A549 (cell line): ENCODE measurements around the gene SMOC1. TPM values are rescaled to one million over a fixed set of nuclear protein-coding genes. Genes with fewer than 3 reads are reported as not detected.

ENCODE experiments used
- ATAC-seq, 2 experiments: fragments of 200-7000 bp in 1 of 2; fragments of >200 bp in 1 of 2; cut with Nextera tagmentation in 1 of 2; cut with Tn5 transposase in 1 of 2; 3 replicates each; pipeline versions ENCODE4 v1.8.0 to v1.9.1; 2018 to 2020; ENCODE audit warnings: mild to moderate bottlenecking in 1 of 2, moderate library complexity in 1 of 2
- CTCF ChIA-PET: fragments of 300-600 bp; sonication (Branson Sonifier 250); formaldehyde crosslinking; extraction: SDS; loops from one replicate; lab custom pipeline; 2021; ENCODE audit warnings: antibody characterized with exemption, inconsistent platforms; lab: Yijun Ruan, JAX
- POLR2A ChIA-PET: fragments of 350-600 bp; formaldehyde crosslinking; extraction: SDS; loops from one replicate; lab custom pipeline; 2021; ENCODE audit warnings: antibody characterized with exemption, inconsistent platforms; lab: Yijun Ruan, JAX
- DNase-seq, 2 experiments: peaks; one replicate each; pipeline versions ENCODE4 v3.0.0 to v3.0.0-alpha.2; 2011 to 2016; ENCODE audit warnings: low read depth in 1 of 2, low spot score in 1 of 2
- FAIRE-seq: peaks from 2 replicates; lab custom pipeline; 2011; peaks lifted over from hg19 to GRCh38; lab: Jason Lieb, UNC
- H3K27ac ChIP-seq, 2 experiments: fragments of >200 bp; sonication (Bioruptor Twin); formaldehyde crosslinking; 3 replicates each; pipeline ENCODE4 v1.5.1; 2016 to 2017
- H3K4me1 ChIP-seq: fragments of >200 bp; sonication (Bioruptor Twin); formaldehyde crosslinking; 3 replicates; pipeline ENCODE4 v1.6.1; 2016
- H3K4me2 ChIP-seq: fragments of >200 bp; sonication (Bioruptor Twin); formaldehyde crosslinking; 3 replicates; pipeline ENCODE4 v1.6.1; 2016
- H3K4me3 ChIP-seq: fragments of >200 bp; sonication (Bioruptor Twin); formaldehyde crosslinking; 3 replicates; pipeline ENCODE4 v1.5.1; 2016
- H3K9me3 ChIP-seq: fragments of >200 bp; sonication (Bioruptor Twin); formaldehyde crosslinking; 3 replicates; pipeline ENCODE4 v1.6.1; 2016
- CHD4 ChIP-seq: fragments of 200-600 bp; sonication (generic); IDR thresholded peaks from 2 replicates; pipeline ENCODE4 v1.6.1; 2016; ENCODE audit warnings: antibody characterized with exemption, mild to moderate bottlenecking, borderline replicate concordance
- EHF ChIP-seq: fragments of 250-450 bp; sonication (Bioruptor Pico); IDR thresholded peaks from 2 replicates; pipeline ENCODE4 v1.5.0; 2020; ENCODE audit warnings: mild to moderate bottlenecking
- FOSB ChIP-seq: fragments of 250-450 bp; sonication (Bioruptor Pico); IDR thresholded peaks from 2 replicates; pipeline ENCODE4 v1.5.0; 2020; ENCODE audit warnings: mild to moderate bottlenecking, moderate library complexity
- FOSL2 ChIP-seq, 2 experiments: fragments of 450-650 bp in 1 of 2; fragments of >200 bp in 1 of 2; sonication (Bioruptor Twin) in 1 of 2; formaldehyde crosslinking; IDR thresholded peaks; 2 replicates each; pipeline versions ENCODE4 v1.5.0 to v1.6.1; 2016 to 2020; ENCODE audit warnings: mild to moderate bottlenecking in 1 of 2, moderate library complexity in 1 of 2
- JUNB ChIP-seq: fragments of >200 bp; sonication (Bioruptor Twin); formaldehyde crosslinking; IDR thresholded peaks from 2 replicates; pipeline ENCODE4 v1.6.1; 2016
- KDM5A ChIP-seq: fragments of 200-600 bp; sonication (generic); IDR thresholded peaks from 2 replicates; pipeline ENCODE4 v1.6.1; 2016; ENCODE audit warnings: antibody characterized with exemption, mild to moderate bottlenecking
- MAFK ChIP-seq: fragments of 450-650 bp; IDR thresholded peaks from 2 replicates; pipeline ENCODE4 v1.6.1; 2014; ENCODE audit not compliant: partially characterized antibody
- MAZ ChIP-seq: fragments of 150-350 bp; IDR thresholded peaks from 2 replicates; pipeline ENCODE4 v1.6.1; 2014; ENCODE audit warnings: antibody characterized with exemption, low read depth, low read length, borderline replicate concordance
- NPAS2 ChIP-seq: fragments of 250-450 bp; sonication (Bioruptor Pico); IDR thresholded peaks from 2 replicates; pipeline ENCODE4 v1.8.0; 2022; ENCODE audit warnings: mild to moderate bottlenecking, moderate library complexity, borderline replicate concordance
- PHF8 ChIP-seq: fragments of 200-600 bp; sonication (generic); IDR thresholded peaks from 2 replicates; pipeline ENCODE4 v1.6.1; 2016; ENCODE audit warnings: low read depth, mild to moderate bottlenecking, antibody characterized with exemption, moderate library complexity, borderline replicate concordance
- POLR2AphosphoS2 ChIP-seq: conservative IDR thresholded peaks from 2 replicates; pipeline ENCODE4 v1.6.1; 2012; ENCODE audit warnings: low read length, improper control_type of control experiment, inconsistent platforms
- RARB ChIP-seq: fragments of 250-450 bp; sonication (Bioruptor Pico); IDR thresholded peaks from 2 replicates; pipeline ENCODE4 v1.8.0; 2021; ENCODE audit warnings: mild to moderate bottlenecking, moderate library complexity
- RCOR1 ChIP-seq: fragments of 150-350 bp; IDR thresholded peaks from 2 replicates; pipeline ENCODE4 v1.6.1; 2014; ENCODE audit warnings: antibody characterized with exemption, low read length, low read depth
- SMC3 ChIP-seq: fragments of >200 bp; sonication (Bioruptor Twin); formaldehyde crosslinking; IDR thresholded peaks from 3 replicates; pipeline ENCODE4 v1.6.1; 2018; ENCODE audit warnings: inconsistent platforms
- TP53 ChIP-seq: fragments of 250-450 bp; sonication (Bioruptor Pico); IDR thresholded peaks from 2 replicates; pipeline ENCODE4 v1.5.0; 2021; ENCODE audit warnings: mild to moderate bottlenecking, moderate library complexity
- ZC3H11A ChIP-seq: fragments of 450-650 bp; IDR thresholded peaks from 2 replicates; pipeline ENCODE4 v1.6.1; 2014; ENCODE audit warnings: antibody characterized with exemption, mild to moderate bottlenecking
- ZFP36 ChIP-seq: fragments of 450-650 bp; IDR thresholded peaks from 2 replicates; pipeline ENCODE4 v1.6.1; 2014; ENCODE audit warnings: borderline replicate concordance; ENCODE audit not compliant: partially characterized antibody
- ZNF302 ChIP-seq: fragments of 250-450 bp; sonication (Bioruptor Pico); IDR thresholded peaks from 2 replicates; pipeline ENCODE4 v1.9.0; 2021; ENCODE audit warnings: inconsistent platforms, mild to moderate bottlenecking, moderate library complexity
- WGBS: methylation state at CpG from one replicate; pipeline ENCODE4 v1.1.6; 2017; ENCODE audit errors: missing lambda C conversion rate; 5-methylcytosine and 5-hydroxymethylcytosine counted together
- polyA plus RNA-seq, 4 experiments: library from polyadenylated mRNA; depleted of rRNA in 3 of 4; stranded (reverse); fragments of >200 nt; fragmentation: RNase III in 1 of 4; extraction: RNeasy Plus Mini Kit Qiagen cat#74134 plus additional on column Dnase treatment in 1 of 4; gene quantifications; 2 replicates in 3 of 4; 3 replicates in 1 of 4; pipeline ENCODE4 v1.2.3, GENCODE V29; 2011 to 2017
- TF ChIP-seq, protein P1 (sequence below): fragments of >200 bp; sonication (Bioruptor Twin); formaldehyde crosslinking; IDR thresholded peaks from 3 replicates; pipeline ENCODE4 v1.6.1; 2016
- TF ChIP-seq, protein P2 (sequence below): IDR thresholded peaks from 2 replicates; pipeline ENCODE4 v1.6.1; 2012; ENCODE audit warnings: low read depth, borderline replicate concordance

Gene SMOC1
- polyA plus RNA-seq, 2 of the 4 experiments (the other 2 are of a cell fraction), result 12.2 to 18.4 TPM

DNA sequence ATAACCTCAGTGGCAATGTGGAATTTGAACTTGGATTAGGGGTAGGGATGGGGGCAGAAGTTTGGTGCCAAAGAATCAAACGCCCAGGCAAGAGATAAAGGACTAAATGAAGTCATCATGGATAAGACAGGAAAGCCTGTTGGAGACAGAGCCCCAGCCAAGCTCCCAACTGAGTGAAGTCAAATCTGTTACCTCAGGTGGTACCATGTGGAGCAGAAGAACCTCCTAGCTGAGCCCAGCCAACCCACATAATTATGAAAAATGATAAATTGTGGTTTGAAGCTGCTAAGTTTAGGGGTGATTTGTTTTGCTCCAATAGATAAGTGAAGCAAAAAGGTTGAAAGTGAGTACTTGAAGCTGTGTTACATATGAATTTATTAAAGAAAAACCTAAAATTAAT is 66.1 kb downstream of the SMOC1 start (continued):
- TF ChIP-seq CHD4, result no peak
- no peak for TF ChIP-seq ZNF302 (CRISPR knock-in tag)
- no peak for TF ChIP-seq KDM5A
- TF ChIP-seq SMC3, result no peak
- TF ChIP-seq, protein P1, sequence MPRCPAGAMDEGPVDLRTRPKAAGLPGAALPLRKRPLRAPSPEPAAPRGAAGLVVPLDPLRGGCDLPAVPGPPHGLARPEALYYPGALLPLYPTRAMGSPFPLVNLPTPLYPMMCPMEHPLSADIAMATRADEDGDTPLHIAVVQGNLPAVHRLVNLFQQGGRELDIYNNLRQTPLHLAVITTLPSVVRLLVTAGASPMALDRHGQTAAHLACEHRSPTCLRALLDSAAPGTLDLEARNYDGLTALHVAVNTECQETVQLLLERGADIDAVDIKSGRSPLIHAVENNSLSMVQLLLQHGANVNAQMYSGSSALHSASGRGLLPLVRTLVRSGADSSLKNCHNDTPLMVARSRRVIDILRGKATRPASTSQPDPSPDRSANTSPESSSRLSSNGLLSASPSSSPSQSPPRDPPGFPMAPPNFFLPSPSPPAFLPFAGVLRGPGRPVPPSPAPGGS, result no peak
- TF ChIP-seq EHF (CRISPR knock-in tag), result no peak

DNA sequence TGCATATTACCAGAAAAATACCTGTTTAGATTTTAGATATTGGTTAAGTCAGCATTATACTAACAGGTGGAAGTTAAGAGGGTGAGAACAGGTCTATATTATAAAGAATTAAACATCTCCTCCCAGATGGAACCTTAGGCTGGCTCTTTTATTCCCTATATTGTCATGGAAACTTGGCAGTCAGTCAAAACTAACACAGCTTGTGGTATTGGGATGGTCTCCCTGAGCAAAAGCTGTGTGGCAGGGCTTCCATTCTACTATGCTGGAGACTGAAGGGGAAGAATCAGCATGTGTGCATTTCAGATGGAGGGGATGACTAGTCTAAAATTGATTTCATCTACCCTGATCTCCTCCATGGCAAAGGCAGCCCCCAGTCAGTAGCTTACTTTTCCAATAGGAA is 66.7 kb downstream of the SMOC1 start:
- TF ChIP-seq PHF8, result no peak
- TF ChIP-seq MAFK, result peak; percentile 29
- Histone ChIP-seq H3K9me3 (peaks cover 25% of the 10 kb centered on the region), H3K27ac (no peak overlapping the region), H3K4me3 (no peak overlapping the region), H3K4me2 (no peak overlapping the region), H3K4me1 (peaks cover 24% of the 10 kb centered on the region)
- ChIA-PET CTCF (interaction anchor here (2.2 kb wide), 1 partner anchor 18 kb away, joined by 6 read pairs; no protein-coding TSS in a partner anchor), POLR2A (no interaction called here)
- DNase-seq (no peak), FAIRE-seq (no peak), ATAC-seq (no peak)

DNA sequence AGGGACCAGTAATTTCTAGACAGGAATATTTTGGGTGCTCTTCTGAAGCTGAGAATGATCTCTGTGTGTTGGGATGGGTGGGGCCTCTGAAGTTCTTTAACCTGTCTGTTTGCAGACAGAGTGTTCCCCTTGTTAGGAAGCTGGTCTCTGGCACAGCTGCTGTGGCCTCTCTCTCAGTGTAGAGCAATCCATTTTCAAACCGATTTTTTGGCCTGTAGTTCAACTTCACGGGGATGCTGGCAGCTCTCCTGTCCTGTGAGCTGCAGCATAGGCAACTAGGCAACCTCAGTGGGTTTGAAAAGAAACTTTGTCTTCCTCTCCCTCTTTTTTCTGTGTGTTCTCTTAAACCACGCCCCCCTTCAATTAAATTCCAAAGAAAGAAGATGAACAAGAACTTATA is 69.1 kb downstream of the SMOC1 start:
- peaks cover 25% of the 10 kb centered on the region for H3K9me3 ChIP-seq
- peaks cover 3% of the 10 kb centered on the region for H3K4me1 ChIP-seq
- ChIA-PET POLR2A (no interaction called here), CTCF (interaction anchor here (1.1 to 1.5 kb wide), 3 partner anchors 16 to 80 kb away, joined by 3 to 7 read pairs (median 6); no protein-coding TSS in a partner anchor)
- 40% methylated on average over 3 of the region's 3 CpGs for WGBS
- no peak overlapping the region for H3K4me3 ChIP-seq
- DNase-seq, result no peak
- no peak overlapping the region for H3K27ac ChIP-seq
- no peak overlapping the region for H3K4me2 ChIP-seq
- no peak for ATAC-seq
- TF ChIP-seq, protein P1, result no peak
- TF ChIP-seq NPAS2 (CRISPR knock-in tag) (no peak), JUNB (no peak), MAZ (no peak), RCOR1 (no peak), FOSL2 (IDR thresholded peaks at IDR 0.05) (no peak), FOSL2 (CRISPR knock-in tag; IDR thresholded peaks at IDR 0.05) (no peak), ZFP36 (no peak), POLR2AphosphoS2 (no peak), ZC3H11A (no peak), RARB (CRISPR knock-in tag) (no peak), TP53 (CRISPR knock-in tag) (no peak), FOSB (CRISPR knock-in tag) (no peak)
- TF ChIP-seq, protein P2, sequence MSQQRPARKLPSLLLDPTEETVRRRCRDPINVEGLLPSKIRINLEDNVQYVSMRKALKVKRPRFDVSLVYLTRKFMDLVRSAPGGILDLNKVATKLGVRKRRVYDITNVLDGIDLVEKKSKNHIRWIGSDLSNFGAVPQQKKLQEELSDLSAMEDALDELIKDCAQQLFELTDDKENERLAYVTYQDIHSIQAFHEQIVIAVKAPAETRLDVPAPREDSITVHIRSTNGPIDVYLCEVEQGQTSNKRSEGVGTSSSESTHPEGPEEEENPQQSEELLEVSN, result no peak
- no peak for FAIRE-seq
